NCI-H1417 treated with DMSO at 0.1 percent for 48 hours (cell line): Measurements from ENCODE around the gene CNGA1.
"Not testable (repeated sequence)": the region's sequence is repeated elsewhere in the genome, so short reads cannot be mapped to it uniquely, and the experiment has no call there.

Experiments
- DNase-seq: peaks from one replicate; lab custom pipeline; 2025; lab: John Stamatoyannopoulos, UW

Gene CNGA1

DNA sequence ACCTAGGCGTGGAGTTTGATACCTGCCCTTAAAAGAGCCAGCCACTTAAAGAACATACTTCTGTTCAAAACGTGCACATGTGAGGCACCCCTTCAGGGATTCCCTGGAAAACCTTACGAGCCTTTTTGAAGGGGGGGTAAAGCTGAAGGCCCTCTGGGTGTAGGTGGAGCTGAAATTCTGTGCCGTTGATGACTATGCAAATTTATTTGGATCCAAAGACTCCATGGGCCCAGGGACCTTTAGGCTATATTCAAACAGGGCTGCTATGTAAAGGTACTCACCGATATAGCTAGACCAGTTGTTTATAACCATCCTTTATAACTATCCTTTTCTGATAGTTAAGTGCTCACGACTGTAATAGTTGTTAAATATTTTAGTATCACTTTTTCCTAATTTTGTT lies 61.8 kb downstream of the CNGA1 start:
- DNase-seq = no peak

DNA sequence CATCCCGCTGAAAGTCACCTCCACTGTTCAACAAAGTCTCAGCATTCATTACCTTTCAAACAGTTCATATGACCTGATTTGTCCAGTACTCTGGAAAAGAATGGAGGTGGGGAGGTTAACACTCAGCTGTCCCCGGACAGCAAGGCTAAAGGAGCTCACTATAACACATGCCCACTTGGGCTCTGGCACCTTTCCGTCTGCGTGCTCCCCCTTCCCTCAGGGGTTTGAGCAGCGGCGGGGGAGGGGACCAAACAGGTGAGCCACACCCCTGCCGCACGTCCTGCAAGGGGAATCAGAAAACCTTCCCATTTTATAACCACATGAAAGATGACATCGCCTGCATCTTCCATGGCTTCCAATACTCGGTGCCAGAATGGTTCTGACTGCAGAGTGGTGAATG lies 62.2 kb downstream of the CNGA1 start:
- no peak for DNase-seq

- DNase-seq = no peak
Observed at GRCh38 chr4:47945930-47946726, 70.4 kb downstream of the CNGA1 start.

- DNase-seq = no peak
Observed at GRCh38 chr4:47942081-47942819, 74.2 kb downstream of the CNGA1 start.

DNA sequence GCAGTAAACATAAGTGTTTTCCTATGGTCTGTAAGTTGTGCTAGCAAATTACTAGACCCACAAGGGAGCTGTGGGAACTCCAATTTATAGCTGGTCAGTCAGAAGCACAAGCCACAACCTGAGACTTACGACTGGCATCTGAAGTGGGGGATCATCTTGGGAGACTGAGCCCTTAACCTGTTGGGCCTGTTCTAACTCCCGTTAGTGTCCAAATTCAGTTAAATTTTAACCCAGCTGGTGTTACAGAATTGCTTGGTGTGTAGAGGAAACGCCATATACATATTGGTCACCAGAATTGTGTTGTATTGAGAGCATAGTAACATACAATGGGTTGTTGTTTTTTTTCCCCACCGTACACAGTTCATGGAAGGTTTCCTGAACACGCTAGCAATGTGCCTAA lies 77.0 kb downstream of the CNGA1 start:
- DNase-seq = no peak

- no peak for DNase-seq
Observed at GRCh38 chr4:47936336-47936735, 80.1 kb downstream of the CNGA1 start.

- no peak for DNase-seq
Observed at GRCh38 chr4:47933840-47934239, 82.6 kb downstream of the CNGA1 start.

GRCh38 chr4:47930971-47931804 lies 85.3 kb downstream of the CNGA1 start:
- no peak for DNase-seq

GRCh38 chr4:47929682-47930201 lies 86.7 kb downstream of the CNGA1 start:
- DNase-seq = no peak

- DNase-seq = no peak
Observed at GRCh38 chr4:47926667-47927258, 89.7 kb downstream of the CNGA1 start.

DNA sequence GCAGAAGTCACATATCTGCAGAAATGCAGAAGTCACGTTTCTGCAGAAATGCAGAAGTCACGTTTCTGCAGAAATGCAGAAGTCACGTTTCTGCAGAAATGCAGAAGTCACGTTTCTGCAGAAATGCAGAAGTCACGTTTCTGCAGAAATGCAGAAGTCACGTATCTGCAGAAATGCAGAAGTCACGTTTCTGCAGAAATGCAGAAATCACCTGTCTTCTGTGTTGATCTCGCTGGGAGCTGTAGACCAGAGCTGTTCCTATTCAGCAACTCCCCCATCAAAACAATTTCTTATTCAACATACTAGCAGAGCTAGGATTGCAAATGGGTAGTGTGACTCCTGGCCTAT lies 93.2 kb downstream of the CNGA1 start:
- DNase-seq = not testable (repeated sequence)

DNA sequence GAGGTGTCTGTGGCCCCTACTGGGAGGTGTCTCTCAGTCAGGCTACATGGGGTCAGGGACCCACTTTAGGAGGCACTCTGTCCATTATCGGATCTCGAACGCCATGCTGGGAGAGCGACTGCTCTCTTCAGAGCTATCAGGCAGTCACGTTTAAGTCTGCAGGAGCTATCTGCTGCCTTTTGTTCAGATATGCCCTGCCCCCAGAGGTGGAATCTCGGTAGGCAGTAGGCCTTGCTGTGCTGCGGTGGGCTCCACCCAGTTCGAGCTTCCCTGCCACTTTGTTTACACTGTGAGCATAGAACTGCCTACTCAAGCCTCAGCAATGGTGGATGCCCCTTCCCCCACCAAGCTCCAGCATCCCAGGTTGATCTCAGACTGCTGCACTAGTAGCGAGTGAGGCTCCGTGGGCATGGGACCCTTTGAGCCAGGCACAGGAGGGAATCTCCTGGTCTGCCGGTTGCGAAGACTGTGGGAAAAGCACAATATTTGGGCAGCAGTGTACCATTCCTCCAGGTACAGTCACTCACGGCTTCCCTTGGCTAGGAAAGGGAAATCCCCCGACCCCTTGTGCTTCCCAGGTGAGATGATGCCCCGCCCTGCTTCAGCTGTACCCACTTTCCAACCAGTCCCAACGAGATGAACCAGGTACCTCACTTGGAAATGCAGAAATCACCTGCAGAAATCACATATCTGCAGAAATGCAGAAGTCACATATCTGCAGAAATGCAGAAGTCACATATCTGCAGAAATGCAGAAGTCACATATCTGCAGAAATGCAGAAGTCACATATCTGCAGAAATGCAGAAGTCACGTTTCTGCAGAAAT lies 93.8 kb downstream of the CNGA1 start:
- not testable (repeated sequence) for DNase-seq

- not testable (repeated sequence) for DNase-seq
Observed at GRCh38 chr4:47917163-47917562, 99.3 kb downstream of the CNGA1 start.

GRCh38 chr4:47915378-47915777 lies 101.1 kb downstream of the CNGA1 start:
- no peak for DNase-seq

DNA sequence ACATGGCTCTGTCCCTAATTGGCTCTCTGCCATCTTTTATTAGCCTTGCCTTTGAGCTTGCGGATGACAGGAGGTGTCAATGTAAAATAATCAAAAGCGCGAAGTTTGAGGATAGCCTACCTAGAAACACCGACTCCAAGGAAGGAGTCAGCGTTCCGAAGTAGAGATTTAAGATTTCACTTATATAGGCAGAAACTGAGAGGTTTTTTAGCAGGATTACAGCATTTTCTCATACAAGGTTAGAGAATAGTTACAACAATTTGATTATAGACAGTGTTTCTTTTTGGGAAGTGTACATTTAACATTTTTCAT lies 101.6 kb downstream of the CNGA1 start:
- no peak for DNase-seq

GRCh38 chr4:47914220-47914925 lies 102.1 kb downstream of the CNGA1 start, which contains the start of gene NFXL1:
TSS of gene NFXL1 (minus strand) at chr4:47914583. CDS start at chr4:47914203, 380 bp downstream.
- peak; percentile 74 for DNase-seq

GRCh38 chr4:47913861-47914219 lies 102.6 kb downstream of the CNGA1 start:
- DNase-seq = no peak

- DNase-seq = no peak
Observed at GRCh38 chr4:47913330-47913729, 103.2 kb downstream of the CNGA1 start.

DNA sequence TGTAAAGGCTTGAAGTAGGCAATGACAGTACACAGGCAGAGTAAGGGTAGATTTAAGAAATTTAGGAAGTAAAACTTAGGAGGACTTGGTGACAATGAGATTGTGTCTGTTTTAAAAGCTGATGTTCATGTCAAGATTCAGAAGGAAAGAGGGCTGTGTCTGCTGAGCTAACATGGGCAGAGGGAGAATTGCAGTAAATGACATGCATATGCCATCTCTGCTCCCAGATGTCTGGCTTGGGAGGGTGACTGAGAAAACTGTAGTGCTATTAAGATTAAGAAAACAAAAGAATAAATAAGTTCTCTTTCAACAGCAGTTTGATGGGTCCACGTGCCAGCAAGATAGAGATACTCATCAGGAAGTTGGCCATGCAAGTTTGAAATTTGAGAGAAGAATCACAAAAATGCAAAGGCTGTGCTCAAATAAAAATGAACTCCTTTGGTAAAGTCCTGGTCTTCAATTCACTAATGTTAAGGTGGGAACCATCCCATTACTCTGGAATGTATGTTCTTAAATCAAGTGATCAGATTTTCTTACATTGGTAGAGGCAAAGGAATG lies 109.3 kb downstream of the CNGA1 start:
- DNase-seq = no peak

DNA sequence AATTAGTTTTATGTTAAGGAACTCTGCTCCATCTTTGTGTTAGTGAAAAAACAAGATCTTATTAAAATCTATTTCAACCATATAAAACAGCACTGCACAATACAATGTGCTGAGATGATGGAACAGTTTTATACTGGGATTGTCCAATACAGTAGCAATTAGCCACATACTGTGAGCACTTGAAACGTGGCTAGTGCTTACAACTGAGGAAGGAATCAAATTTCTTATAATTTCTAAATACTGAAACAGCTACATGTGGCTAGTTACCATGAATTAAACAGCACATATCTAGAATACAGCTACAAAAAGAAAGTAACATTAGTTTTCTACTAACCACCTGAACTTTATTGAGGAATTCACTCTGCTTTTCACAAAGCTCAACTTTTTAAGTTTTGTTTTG lies 116.8 kb downstream of the CNGA1 start:
- DNase-seq = no peak
